ENCODE measurements around the gene APEX2.
"Not testable (repeated sequence)": the region's sequence is repeated elsewhere in the genome, so short reads cannot be mapped to it uniquely, and the experiment has no call there.

Gene APEX2, protein sequence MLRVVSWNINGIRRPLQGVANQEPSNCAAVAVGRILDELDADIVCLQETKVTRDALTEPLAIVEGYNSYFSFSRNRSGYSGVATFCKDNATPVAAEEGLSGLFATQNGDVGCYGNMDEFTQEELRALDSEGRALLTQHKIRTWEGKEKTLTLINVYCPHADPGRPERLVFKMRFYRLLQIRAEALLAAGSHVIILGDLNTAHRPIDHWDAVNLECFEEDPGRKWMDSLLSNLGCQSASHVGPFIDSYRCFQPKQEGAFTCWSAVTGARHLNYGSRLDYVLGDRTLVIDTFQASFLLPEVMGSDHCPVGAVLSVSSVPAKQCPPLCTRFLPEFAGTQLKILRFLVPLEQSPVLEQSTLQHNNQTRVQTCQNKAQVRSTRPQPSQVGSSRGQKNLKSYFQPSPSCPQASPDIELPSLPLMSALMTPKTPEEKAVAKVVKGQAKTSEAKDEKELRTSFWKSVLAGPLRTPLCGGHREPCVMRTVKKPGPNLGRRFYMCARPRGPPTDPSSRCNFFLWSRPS

GRCh38 chrX:54999717-55000598 lies at the start of gene APEX2:
Gene APEX2 (plus strand): TSS chrX:55000363. CDS start chrX:55000423, 60 bp downstream.
- Histone ChIP-seq H3K4me1 (ENCODE audit: insufficient read depth, low read length) (no peaks in the 10 kb centered on the region), H3K36me3 (ENCODE audit: insufficient read depth, low read length) (peaks cover 6% of the 10 kb centered on the region; the same call in 1 of the 2 replicates), H3K9me3 (ENCODE audit: control insufficient read depth, insufficient read depth, low read length) (no peaks in the 10 kb centered on the region), H3K9ac (ENCODE audit: low read depth, low read length) (peak within 1 kb of the TSS; percentile 89)

DNA sequence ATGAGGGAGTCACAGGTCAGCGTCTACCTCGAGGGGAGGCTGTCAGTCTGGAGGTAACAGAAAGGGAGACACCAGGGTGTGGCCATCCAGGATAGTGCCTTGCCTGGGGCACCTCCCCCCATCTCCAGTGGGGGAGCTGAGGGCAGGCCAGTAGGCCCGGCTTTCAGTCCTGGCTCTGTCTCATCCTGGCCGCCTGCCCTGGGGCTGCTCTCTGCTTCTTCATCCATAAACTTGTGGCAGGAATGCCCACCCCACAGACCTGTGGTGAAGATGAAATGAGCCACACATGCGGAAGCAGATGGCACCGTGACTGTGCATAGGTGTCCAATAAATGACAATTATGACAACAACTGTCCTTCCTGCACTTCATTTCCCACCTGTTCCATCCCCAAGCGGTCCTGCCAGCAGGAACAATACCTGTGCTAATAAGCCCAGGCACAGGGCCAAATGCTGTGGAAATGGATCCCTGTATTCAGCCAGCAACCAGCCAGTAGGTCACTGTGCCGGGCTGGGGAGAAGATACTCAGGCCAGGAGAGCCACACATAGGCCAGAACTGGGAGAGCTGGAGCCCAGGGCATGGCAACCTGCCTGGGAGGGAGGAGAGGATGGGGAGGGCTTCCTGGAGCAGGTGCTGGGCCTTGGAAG lies 49.3 kb upstream of the APEX2 start:
- H3K36me3 ChIP-seq (ENCODE audit: insufficient read depth, low read length): no peaks in the 10 kb centered on the region
- no peak overlapping the region for H3K9ac ChIP-seq (ENCODE audit: low read depth, low read length)
- no peaks in the 10 kb centered on the region for H3K9me3 ChIP-seq (ENCODE audit: control insufficient read depth, insufficient read depth, low read length)
- no peaks in the 10 kb centered on the region for H3K4me1 ChIP-seq (ENCODE audit: insufficient read depth, low read length)

DNA sequence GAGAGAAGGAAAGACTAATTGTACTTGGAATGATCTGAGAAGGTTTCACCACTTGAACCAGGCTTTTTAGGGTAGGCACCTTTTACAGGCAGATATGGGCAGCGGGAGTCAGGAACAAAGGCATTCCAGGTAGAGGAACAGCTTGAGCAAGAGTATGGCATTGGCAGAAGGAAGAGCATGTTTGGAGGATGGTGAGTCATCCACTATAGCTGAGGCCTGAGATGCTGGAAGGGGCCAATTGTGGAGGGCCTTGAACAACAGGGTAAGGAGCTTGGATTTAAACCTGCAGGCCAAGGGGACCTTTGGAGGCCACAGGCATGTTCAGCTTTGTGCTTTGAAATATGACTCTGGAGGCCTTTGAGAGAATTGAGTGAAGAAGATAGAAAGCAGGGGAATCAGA lies 38.4 kb upstream of the APEX2 start:
- H3K9ac ChIP-seq (ENCODE audit: low read depth, low read length): no peak overlapping the region
- no peaks in the 10 kb centered on the region for H3K4me1 ChIP-seq (ENCODE audit: insufficient read depth, low read length)
- H3K9me3 ChIP-seq (ENCODE audit: control insufficient read depth, insufficient read depth, low read length): no peaks in the 10 kb centered on the region
- H3K36me3 ChIP-seq (ENCODE audit: insufficient read depth, low read length): no peaks in the 10 kb centered on the region

GRCh38 chrX:54964766-54965497 lies 35.2 kb upstream of the APEX2 start:
- Histone ChIP-seq H3K36me3 (ENCODE audit: insufficient read depth, low read length) (no peaks in the 10 kb centered on the region), H3K9ac (ENCODE audit: low read depth, low read length) (no peak overlapping the region), H3K4me1 (ENCODE audit: insufficient read depth, low read length) (no peaks in the 10 kb centered on the region), H3K9me3 (ENCODE audit: control insufficient read depth, insufficient read depth, low read length) (no peaks in the 10 kb centered on the region; the same call in 1 of the 2 replicates)

DNA sequence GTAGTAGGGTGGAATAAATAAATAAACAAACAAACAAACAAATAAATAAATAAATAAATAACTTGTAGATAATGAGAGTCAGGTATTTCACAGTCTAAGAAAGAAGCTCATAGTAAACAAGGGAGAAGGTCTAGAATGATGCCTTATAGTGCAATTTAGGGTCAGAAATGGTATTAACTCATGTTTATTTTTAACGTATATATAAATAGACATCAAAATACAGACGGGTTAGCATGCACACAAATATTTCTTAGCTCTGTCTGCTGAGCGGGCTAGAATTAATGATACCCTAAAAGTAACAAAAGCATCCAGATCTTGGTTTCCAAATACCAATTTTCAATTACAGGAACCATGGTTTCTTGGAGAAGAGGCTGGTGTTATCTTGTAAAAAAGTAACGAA lies 22.8 kb upstream of the APEX2 start:
- H3K9me3 ChIP-seq (ENCODE audit: control insufficient read depth, insufficient read depth, low read length): no peaks in the 10 kb centered on the region
- H3K4me1 ChIP-seq (ENCODE audit: insufficient read depth, low read length): no peaks in the 10 kb centered on the region
- H3K36me3 ChIP-seq (ENCODE audit: insufficient read depth, low read length): no peaks in the 10 kb centered on the region
- no peak overlapping the region for H3K9ac ChIP-seq (ENCODE audit: low read depth, low read length)

- no peaks in the 10 kb centered on the region for H3K36me3 ChIP-seq (ENCODE audit: insufficient read depth, low read length)
- H3K9ac ChIP-seq (ENCODE audit: low read depth, low read length): no peak overlapping the region
- no peaks in the 10 kb centered on the region for H3K4me1 ChIP-seq (ENCODE audit: insufficient read depth, low read length)
- no peaks in the 10 kb centered on the region for H3K9me3 ChIP-seq (ENCODE audit: control insufficient read depth, insufficient read depth, low read length)
Observed at GRCh38 chrX:54978448-54978847, 21.7 kb upstream of the APEX2 start.

DNA sequence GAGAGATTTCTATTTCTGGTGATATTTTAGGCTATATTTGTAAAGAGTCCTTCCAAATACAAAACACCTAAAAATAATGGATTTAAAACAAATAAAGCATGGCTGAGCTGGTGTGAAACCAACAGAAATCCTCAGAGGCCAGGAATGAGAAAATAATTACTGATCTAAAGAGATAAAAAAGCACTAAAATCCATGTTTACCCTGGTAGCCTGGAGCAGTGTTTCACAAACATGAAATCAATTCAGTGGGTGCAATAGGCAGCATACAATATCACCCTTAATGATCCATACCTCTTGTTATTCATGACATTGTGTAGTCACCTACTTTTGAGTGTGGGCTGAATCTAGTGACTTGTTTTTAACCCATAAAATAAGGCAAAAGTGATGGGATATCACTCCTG lies 20.7 kb upstream of the APEX2 start:
- no peaks in the 10 kb centered on the region for H3K9me3 ChIP-seq (ENCODE audit: control insufficient read depth, insufficient read depth, low read length)
- no peaks in the 10 kb centered on the region for H3K4me1 ChIP-seq (ENCODE audit: insufficient read depth, low read length)
- H3K36me3 ChIP-seq (ENCODE audit: insufficient read depth, low read length): no peaks in the 10 kb centered on the region
- no peak overlapping the region for H3K9ac ChIP-seq (ENCODE audit: low read depth, low read length)

DNA sequence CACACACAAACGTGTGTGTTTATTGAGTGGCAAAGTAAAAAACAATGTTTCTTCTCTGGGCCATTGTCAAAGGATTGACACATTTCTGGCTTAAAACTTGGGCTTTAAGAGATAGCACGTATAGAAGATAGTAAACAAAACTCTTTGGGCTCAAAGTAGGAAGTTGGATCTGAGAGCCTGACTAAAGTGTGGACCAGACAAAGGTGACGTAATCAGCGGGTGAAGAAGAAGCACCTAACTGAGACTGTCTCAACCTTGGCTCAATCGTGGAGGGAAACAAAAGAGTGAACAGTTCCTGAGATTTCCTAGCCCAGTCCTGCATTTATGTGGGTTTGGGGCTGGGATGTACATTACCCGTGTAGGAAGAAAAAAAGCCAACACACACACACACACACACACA lies 19.8 kb upstream of the APEX2 start:
- H3K4me1 ChIP-seq (ENCODE audit: insufficient read depth, low read length): no peaks in the 10 kb centered on the region
- H3K36me3 ChIP-seq (ENCODE audit: insufficient read depth, low read length): no peaks in the 10 kb centered on the region
- H3K9me3 ChIP-seq (ENCODE audit: control insufficient read depth, insufficient read depth, low read length): no peaks in the 10 kb centered on the region
- no peak overlapping the region for H3K9ac ChIP-seq (ENCODE audit: low read depth, low read length)

DNA sequence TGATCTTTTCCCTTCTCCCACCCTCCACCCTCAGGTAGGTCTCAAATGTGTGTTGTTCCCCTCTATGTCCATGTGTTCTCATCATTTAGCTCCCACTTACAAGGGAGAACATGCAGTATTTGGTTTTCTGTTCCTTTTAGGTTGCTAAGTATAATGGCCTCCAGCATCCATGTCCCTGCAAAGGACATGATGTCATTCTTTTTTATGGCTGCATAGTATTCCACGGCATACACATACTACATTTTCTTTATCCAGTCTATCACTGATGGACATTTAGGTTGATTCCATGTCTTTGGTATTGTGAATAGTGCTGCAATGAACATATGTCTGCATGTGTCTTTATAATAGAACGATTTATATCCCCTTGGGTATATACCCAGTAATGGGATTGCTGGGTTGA lies 16.9 kb upstream of the APEX2 start:
- H3K36me3 ChIP-seq (ENCODE audit: insufficient read depth, low read length); H3K9ac ChIP-seq (ENCODE audit: low read depth, low read length); H3K4me1 ChIP-seq (ENCODE audit: insufficient read depth, low read length); H3K9me3 ChIP-seq (ENCODE audit: control insufficient read depth, insufficient read depth, low read length): not testable (repeated sequence)

- H3K9ac ChIP-seq (ENCODE audit: low read depth, low read length): no peak overlapping the region
- H3K4me1 ChIP-seq (ENCODE audit: insufficient read depth, low read length): no peaks in the 10 kb centered on the region
- no peaks in the 10 kb centered on the region for H3K36me3 ChIP-seq (ENCODE audit: insufficient read depth, low read length)
- H3K9me3 ChIP-seq (ENCODE audit: control insufficient read depth, insufficient read depth, low read length): no peaks in the 10 kb centered on the region
Observed at GRCh38 chrX:54991706-54992105, 8.5 kb upstream of the APEX2 start.

GRCh38 chrX:54992911-54993622 lies 7.1 kb upstream of the APEX2 start:
- Histone ChIP-seq H3K36me3 (ENCODE audit: insufficient read depth, low read length) (no peaks in the 10 kb centered on the region), H3K9me3 (ENCODE audit: control insufficient read depth, insufficient read depth, low read length) (no peaks in the 10 kb centered on the region), H3K4me1 (ENCODE audit: insufficient read depth, low read length) (no peaks in the 10 kb centered on the region), H3K9ac (ENCODE audit: low read depth, low read length) (no peak overlapping the region)

- Histone ChIP-seq H3K4me1 (ENCODE audit: insufficient read depth, low read length) (no peaks in the 10 kb centered on the region), H3K36me3 (ENCODE audit: insufficient read depth, low read length) (no peaks in the 10 kb centered on the region), H3K9me3 (ENCODE audit: control insufficient read depth, insufficient read depth, low read length) (no peaks in the 10 kb centered on the region), H3K9ac (ENCODE audit: low read depth, low read length) (no peak within 1 kb of the TSS)
Observed at GRCh38 chrX:54994099-54994498, 6.1 kb upstream of the APEX2 start, which contains the start of gene PFKFB1. Gene PFKFB1 (minus strand): TSS chrX:54994188. CDS start chrX:54994007, 181 bp downstream.

DNA sequence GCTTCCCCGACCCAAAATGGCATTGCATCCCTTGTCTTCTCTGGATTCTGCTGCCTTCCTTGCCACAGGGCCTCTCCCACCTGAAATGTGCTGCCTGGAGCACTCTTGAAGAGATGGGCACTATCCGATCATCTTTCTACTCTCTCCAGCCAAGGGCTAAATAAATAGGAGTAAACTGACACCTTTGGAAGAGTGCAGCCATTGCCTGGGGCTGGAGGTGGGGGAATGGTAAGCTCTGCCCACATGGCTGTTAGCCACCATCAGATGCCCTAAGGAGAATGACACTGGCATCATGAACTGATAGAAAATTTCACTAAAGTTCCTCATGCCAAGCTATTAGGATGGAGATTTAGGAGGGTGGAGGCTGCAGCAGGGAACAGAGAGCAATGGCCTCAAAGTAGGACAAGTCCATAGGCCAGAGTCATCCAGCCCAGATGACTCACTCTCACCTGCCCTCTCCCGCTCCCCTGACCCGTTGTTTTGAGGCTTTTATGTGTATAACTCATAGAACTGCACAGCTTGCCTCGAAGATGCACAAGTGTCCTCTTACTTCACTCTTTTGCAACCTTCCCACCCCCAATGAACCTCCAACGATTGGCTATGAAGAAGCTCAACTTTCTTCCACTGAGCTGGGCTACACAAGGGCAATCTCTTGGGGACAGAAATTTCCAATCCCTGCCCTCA lies 5.4 kb upstream of the APEX2 start:
- Histone ChIP-seq H3K9ac (ENCODE audit: low read depth, low read length) (no peak overlapping the region), H3K36me3 (ENCODE audit: insufficient read depth, low read length) (no peaks in the 10 kb centered on the region), H3K4me1 (ENCODE audit: insufficient read depth, low read length) (no peaks in the 10 kb centered on the region), H3K9me3 (ENCODE audit: control insufficient read depth, insufficient read depth, low read length) (no peaks in the 10 kb centered on the region)
